Progenitor cell of endocrine pancreas (in vitro differentiated cells): ENCODE measurements around the gene KRTAP5-8. TPM values are rescaled to one million over a fixed set of nuclear protein-coding genes. Genes with fewer than 3 reads are reported as not detected.
"Not testable (repeated sequence)": the region's sequence is repeated elsewhere in the genome, so short reads cannot be mapped to it uniquely, and the experiment has no call there.

ENCODE experiments used
- DNase-seq: peaks from one replicate; pipeline ENCODE4 v3.0.0; 2021; ENCODE audit warnings: low spot score; ENCODE audit not compliant: unreplicated experiment
- H3K27ac Mint-ChIP-seq: 2 replicates; pipeline ENCODE4 v1.8.0; 2021; ENCODE audit warnings: mild to moderate bottlenecking, moderate library complexity, mixed read lengths
- H3K27me3 Mint-ChIP-seq: 2 replicates; pipeline ENCODE4 v1.8.0; 2021; ENCODE audit warnings: mixed read lengths
- H3K36me3 Mint-ChIP-seq: 2 replicates; pipeline ENCODE4 v1.8.0; 2022; ENCODE audit warnings: mixed read lengths; ENCODE audit not compliant: insufficient read depth
- H3K4me1 Mint-ChIP-seq: 2 replicates; pipeline ENCODE4 v1.8.0; 2021; ENCODE audit warnings: low read depth, mixed read lengths
- H3K4me3 Mint-ChIP-seq: 2 replicates; pipeline ENCODE4 v1.8.0; 2021; ENCODE audit warnings: low read depth, mild to moderate bottlenecking, moderate library complexity, mixed read lengths
- H3K9me3 Mint-ChIP-seq: 2 replicates; pipeline ENCODE4 v1.8.0; 2021; ENCODE audit warnings: low read depth, mixed read lengths
- CTCF ChIP-seq: fragments of 200-600 bp; sonication (generic); IDR thresholded peaks from one replicate; pipeline ENCODE4 v1.5.0; 2021; ENCODE audit warnings: antibody characterized with exemption, mild to moderate bottlenecking; ENCODE audit not compliant: unreplicated experiment
- total RNA-seq: library from RNA; stranded (reverse); gene quantifications from 2 replicates; pipeline ENCODE4 v1.2.1, GENCODE V29; 2021

KRTAP5-8 gene
- total RNA-seq, 1 donor from 2014 or later = 0.24 TPM

GRCh38 chr11:71537537-71537936, 288 bp upstream of the KRTAP5-8 start:
- Mint-ChIP-seq H3K4me3 (no peak overlapping the region), H3K36me3 (no peaks in the 10 kb centered on the region), H3K4me1 (peaks cover 17% of the 10 kb centered on the region), H3K9me3 (peaks cover 6% of the 10 kb centered on the region), H3K27me3 (no peaks in the 10 kb centered on the region), H3K27ac (no peak overlapping the region)
- DNase-seq = no peak
- TF ChIP-seq CTCF = no peak

- H3K27me3 Mint-ChIP-seq = no peaks in the 10 kb centered on the region
- TF ChIP-seq CTCF = no peak
- no peak for DNase-seq
- H3K4me3 Mint-ChIP-seq = no peak overlapping the region
- peaks cover 6% of the 10 kb centered on the region for H3K9me3 Mint-ChIP-seq
- peaks cover 21% of the 10 kb centered on the region for H3K4me1 Mint-ChIP-seq
- no peak overlapping the region for H3K27ac Mint-ChIP-seq
- no peaks in the 10 kb centered on the region for H3K36me3 Mint-ChIP-seq
These were observed 803 bp downstream of the KRTAP5-8 start for GRCh38 chr11:71538666-71538990.

DNA sequence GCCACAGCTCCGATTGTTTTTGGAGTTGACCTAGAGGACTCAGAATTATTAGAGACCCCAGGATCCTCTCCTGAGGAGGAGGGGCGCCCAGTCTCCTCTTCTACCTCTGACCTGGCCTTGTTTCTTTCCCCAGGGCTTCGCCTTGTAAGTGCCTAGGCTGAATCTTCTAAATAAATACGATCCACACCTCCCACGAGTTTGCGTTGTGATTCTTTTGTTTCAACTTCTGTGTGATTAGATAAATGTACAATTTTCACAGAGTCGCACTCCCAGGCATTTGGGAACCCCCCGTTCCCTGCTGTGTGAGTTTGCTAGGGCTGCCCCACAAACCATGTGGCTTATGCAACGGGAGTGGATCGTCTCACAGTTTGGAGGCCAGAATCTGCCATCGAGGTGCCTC, 1.2 kb downstream of the KRTAP5-8 start:
- no peak for TF ChIP-seq CTCF
- no peak overlapping the region for H3K27ac Mint-ChIP-seq
- no peaks in the 10 kb centered on the region for H3K36me3 Mint-ChIP-seq
- DNase-seq = no peak
- no peaks in the 10 kb centered on the region for H3K27me3 Mint-ChIP-seq
- no peak overlapping the region for H3K4me3 Mint-ChIP-seq
- peaks cover 6% of the 10 kb centered on the region for H3K9me3 Mint-ChIP-seq
- peaks cover 24% of the 10 kb centered on the region for H3K4me1 Mint-ChIP-seq

DNA sequence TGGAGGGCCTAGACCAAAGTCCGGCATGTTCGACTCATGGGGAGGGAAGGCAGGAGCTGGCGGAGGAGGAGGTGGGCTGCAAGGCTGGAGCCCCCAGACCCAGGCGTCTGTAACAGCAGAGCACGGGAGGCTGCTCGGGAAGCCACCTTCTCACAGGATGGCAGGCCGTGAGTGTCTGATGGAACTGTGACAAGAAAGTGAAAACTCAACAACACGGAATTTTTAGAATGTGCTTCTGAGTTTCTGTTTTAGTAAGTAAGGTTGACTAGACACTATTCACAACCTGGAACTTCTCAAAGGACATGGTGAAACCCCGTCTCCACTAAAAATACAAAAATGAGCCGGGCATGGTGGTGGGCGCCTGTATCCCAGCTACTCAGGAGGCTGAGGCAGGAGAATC, 2.1 kb downstream of the KRTAP5-8 start:
- H3K27ac Mint-ChIP-seq = not testable (repeated sequence)

GRCh38 chr11:71540521-71541304, 2.9 kb downstream of the KRTAP5-8 start:
- H3K27ac Mint-ChIP-seq, H3K4me3 Mint-ChIP-seq, H3K9me3 Mint-ChIP-seq, H3K36me3 Mint-ChIP-seq, DNase-seq, H3K27me3 Mint-ChIP-seq: not testable (repeated sequence)
- peaks cover 22% of the 10 kb centered on the region for H3K4me1 Mint-ChIP-seq

More for the DNA sequence above, 2.1 kb downstream of the KRTAP5-8 start:
- not testable (repeated sequence) for H3K4me3 Mint-ChIP-seq, H3K36me3 Mint-ChIP-seq, H3K9me3 Mint-ChIP-seq, DNase-seq, H3K27me3 Mint-ChIP-seq
- peaks cover 26% of the 10 kb centered on the region for H3K4me1 Mint-ChIP-seq

GRCh38 chr11:71542382-71542781, 4.6 kb downstream of the KRTAP5-8 start:
- DNase-seq = no peak
- Mint-ChIP-seq H3K4me3 (no peak overlapping the region), H3K4me1 (peaks cover 19% of the 10 kb centered on the region), H3K27ac (no peak overlapping the region), H3K27me3 (no peaks in the 10 kb centered on the region), H3K9me3 (peaks cover 13% of the 10 kb centered on the region), H3K36me3 (peaks cover 6% of the 10 kb centered on the region)
- no peak for TF ChIP-seq CTCF
